Kidney epithelial cell (primary cell): Measurements from ENCODE around the gene ACADM. TPM values are rescaled to one million over a fixed set of nuclear protein-coding genes. Genes with fewer than 3 reads are reported as not detected.
"Not testable (repeated sequence)": the region's sequence is repeated elsewhere in the genome, so short reads cannot be mapped to it uniquely, and the experiment has no call there.

Source experiments
- DNase-seq: peaks from one replicate; pipeline ENCODE4 v3.0.0-alpha.2; 2010; ENCODE audit warnings: low read depth
- H3K27me3 ChIP-seq: 2 replicates; pipeline ENCODE4 v1.6.0; 2011; ENCODE audit warnings: low read length; ENCODE audit not compliant: control insufficient read depth, insufficient read depth
- H3K36me3 ChIP-seq: 2 replicates; pipeline ENCODE4 v1.5.1; 2011; ENCODE audit warnings: low read length; ENCODE audit not compliant: control insufficient read depth, insufficient read depth
- H3K4me3 ChIP-seq: 2 replicates; pipeline ENCODE4 v1.5.1; 2011; ENCODE audit warnings: low read depth, mild to moderate bottlenecking, control low read depth, low read length
- CTCF ChIP-seq: IDR thresholded peaks from 2 replicates; pipeline ENCODE4 v1.5.1; 2011; ENCODE audit warnings: mild to moderate bottlenecking, moderate library complexity, low read length, control low read depth, inconsistent platforms; ENCODE audit not compliant: insufficient read depth, poor library complexity, severe bottlenecking
- total RNA-seq: library from RNA; depleted of rRNA; stranded (reverse); fragments of >200 nt; gene quantifications from 2 replicates; pipeline ENCODE4 v1.2.3, GENCODE V29; 2015

Gene ACADM
- total RNA-seq, 1 donor from 2014 or later = 29.6 TPM

GRCh38 chr1:75765697-75766355 is 41.3 kb downstream of the ACADM start:
- Histone ChIP-seq H3K27me3 (no peaks in the 10 kb centered on the region), H3K36me3 (no peaks in the 10 kb centered on the region), H3K4me3 (no peak overlapping the region)
- no peak for TF ChIP-seq CTCF
- DNase-seq = peak; percentile 35

- H3K36me3 ChIP-seq = no peaks in the 10 kb centered on the region
- DNase-seq = no peak
- H3K4me3 ChIP-seq = no peak overlapping the region
- no peak for TF ChIP-seq CTCF
- H3K27me3 ChIP-seq = no peaks in the 10 kb centered on the region
These were observed 43.5 kb downstream of the ACADM start for GRCh38 chr1:75768016-75768415.

- no peak overlapping the region for H3K4me3 ChIP-seq
- DNase-seq = no peak
- H3K36me3 ChIP-seq = no peaks in the 10 kb centered on the region
- no peak for TF ChIP-seq CTCF
- H3K27me3 ChIP-seq = no peaks in the 10 kb centered on the region
These were observed 46.3 kb downstream of the ACADM start for GRCh38 chr1:75770761-75771160.

GRCh38 chr1:75771978-75772377 is 47.5 kb downstream of the ACADM start:
- no peak for TF ChIP-seq CTCF
- Histone ChIP-seq H3K27me3 (no peaks in the 10 kb centered on the region), H3K4me3 (no peak overlapping the region), H3K36me3 (no peaks in the 10 kb centered on the region)
- no peak for DNase-seq

- not testable (repeated sequence) for H3K36me3 ChIP-seq, H3K4me3 ChIP-seq, DNase-seq, H3K27me3 ChIP-seq
These were observed 53.3 kb downstream of the ACADM start for GRCh38 chr1:75777812-75778211.

GRCh38 chr1:75778694-75779093 is 54.2 kb downstream of the ACADM start:
- DNase-seq, H3K27me3 ChIP-seq, H3K4me3 ChIP-seq, H3K36me3 ChIP-seq: not testable (repeated sequence)

- H3K4me3 ChIP-seq, H3K27me3 ChIP-seq, H3K36me3 ChIP-seq: not testable (repeated sequence)
These were observed 55.7 kb downstream of the ACADM start for GRCh38 chr1:75780183-75780582.

GRCh38 chr1:75783920-75784319 is 59.4 kb downstream of the ACADM start:
- not testable (repeated sequence) for H3K36me3 ChIP-seq, H3K27me3 ChIP-seq, DNase-seq, H3K4me3 ChIP-seq

More at GRCh38 chr1:75780183-75780582, 55.7 kb downstream of the ACADM start:
- DNase-seq = not testable (repeated sequence)
